ENCODE results near the gene PXYLP1.

DNA sequence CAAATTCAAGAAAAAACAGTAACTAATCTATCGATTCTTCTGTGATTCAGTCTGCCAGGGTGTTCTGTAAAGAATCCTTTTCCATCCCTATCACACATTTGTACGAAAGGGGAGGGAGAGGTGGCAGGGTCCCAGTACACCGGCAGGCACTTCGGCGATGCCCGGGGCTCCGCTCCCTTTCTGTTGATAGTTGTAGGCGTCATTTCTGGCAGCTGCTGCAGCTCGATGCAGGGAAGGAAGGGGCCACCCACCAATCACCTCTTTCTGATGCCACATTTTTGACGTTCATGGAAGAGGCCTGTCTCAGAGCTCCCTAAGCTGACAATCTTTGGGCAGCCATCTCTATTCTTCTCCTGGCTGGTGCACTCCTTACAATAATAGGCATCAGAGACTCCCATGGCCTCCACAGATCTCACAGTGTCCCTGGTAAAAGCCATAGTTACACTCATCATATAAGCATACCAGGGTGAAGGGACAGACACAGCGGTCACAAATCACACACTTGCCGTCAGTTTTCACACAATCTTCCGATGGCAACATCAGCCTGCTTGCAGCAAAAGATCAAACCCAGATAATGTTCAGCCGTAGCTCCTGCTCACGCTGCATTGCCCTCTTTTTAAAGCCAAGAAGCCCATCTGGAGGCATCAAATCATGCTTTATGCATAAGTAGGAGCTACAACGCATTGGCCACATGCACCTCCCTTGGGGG, 75.9 kb downstream of the PXYLP1 start:
- TF ChIP-seq, protein P1, sequence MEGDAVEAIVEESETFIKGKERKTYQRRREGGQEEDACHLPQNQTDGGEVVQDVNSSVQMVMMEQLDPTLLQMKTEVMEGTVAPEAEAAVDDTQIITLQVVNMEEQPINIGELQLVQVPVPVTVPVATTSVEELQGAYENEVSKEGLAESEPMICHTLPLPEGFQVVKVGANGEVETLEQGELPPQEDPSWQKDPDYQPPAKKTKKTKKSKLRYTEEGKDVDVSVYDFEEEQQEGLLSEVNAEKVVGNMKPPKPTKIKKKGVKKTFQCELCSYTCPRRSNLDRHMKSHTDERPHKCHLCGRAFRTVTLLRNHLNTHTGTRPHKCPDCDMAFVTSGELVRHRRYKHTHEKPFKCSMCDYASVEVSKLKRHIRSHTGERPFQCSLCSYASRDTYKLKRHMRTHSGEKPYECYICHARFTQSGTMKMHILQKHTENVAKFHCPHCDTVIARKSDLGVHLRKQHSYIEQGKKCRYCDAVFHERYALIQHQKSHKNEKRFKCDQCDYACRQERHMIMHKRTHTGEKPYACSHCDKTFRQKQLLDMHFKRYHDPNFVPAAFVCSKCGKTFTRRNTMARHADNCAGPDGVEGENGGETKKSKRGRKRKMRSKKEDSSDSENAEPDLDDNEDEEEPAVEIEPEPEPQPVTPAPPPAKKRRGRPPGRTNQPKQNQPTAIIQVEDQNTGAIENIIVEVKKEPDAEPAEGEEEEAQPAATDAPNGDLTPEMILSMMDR (IDR thresholded peaks at IDR 0.05), result no peak
- TF ChIP-seq POLR2A (IDR thresholded peaks at IDR 0.05) (no peak), EP300 (IDR thresholded peaks at IDR 0.05) (no peak)
